Fibroblast of gingiva (primary cell): ENCODE results near the gene SMC2.

ENCODE experiments used
- DNase-seq: peaks from one replicate; pipeline ENCODE4 v3.0.0-alpha.2; 2011; ENCODE audit warnings: low read depth

SMC2 gene

GRCh38 chr9:104093647-104094533, at the start of gene SMC2:
Gene SMC2 (plus strand): TSS chr9:104094309. CDS start chr9:104095385, 1,076 bp downstream.
- peak; percentile 88 for DNase-seq

DNA sequence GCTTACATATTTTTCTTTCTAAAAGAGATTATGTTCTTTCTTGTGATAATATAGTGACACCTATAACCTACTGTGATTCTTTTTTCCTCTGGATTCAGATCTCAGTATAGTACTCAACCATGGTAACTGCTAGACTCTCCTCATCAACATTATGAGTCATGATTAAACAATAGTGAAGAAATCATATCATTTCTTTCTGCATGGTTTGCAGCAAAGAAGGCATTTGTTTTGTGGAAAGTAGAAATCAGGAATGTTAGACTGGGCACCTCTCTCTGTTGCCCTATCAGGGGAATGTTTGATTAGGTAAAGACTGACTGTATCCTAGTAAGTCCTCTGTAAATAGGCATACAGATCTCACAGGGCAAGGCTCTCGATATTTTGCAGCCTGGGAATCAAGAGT, 25.6 kb upstream of the SMC2 start:
- DNase-seq = peak; percentile 60

GRCh38 chr9:104069288-104069687, 24.8 kb upstream of the SMC2 start:
- peak; percentile 86 for DNase-seq

DNA sequence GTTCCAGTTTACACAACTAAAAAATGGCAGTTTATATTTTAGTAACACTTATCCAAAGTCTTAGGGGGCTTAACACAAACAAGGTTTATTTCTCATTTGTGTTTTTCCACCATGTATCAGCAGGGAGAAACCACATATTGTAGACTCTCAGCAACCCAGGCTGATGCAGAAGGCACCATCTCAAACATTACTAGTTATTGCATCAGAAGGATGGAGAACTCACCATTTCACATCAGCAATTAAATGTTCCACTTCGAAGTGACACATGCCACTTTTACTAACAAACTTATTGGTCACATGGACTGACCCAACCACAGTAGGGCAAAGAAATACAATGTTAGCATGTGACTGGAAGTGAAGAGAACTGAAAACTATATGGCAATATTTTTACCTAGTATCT, 22.5 kb upstream of the SMC2 start:
- DNase-seq = no peak

DNA sequence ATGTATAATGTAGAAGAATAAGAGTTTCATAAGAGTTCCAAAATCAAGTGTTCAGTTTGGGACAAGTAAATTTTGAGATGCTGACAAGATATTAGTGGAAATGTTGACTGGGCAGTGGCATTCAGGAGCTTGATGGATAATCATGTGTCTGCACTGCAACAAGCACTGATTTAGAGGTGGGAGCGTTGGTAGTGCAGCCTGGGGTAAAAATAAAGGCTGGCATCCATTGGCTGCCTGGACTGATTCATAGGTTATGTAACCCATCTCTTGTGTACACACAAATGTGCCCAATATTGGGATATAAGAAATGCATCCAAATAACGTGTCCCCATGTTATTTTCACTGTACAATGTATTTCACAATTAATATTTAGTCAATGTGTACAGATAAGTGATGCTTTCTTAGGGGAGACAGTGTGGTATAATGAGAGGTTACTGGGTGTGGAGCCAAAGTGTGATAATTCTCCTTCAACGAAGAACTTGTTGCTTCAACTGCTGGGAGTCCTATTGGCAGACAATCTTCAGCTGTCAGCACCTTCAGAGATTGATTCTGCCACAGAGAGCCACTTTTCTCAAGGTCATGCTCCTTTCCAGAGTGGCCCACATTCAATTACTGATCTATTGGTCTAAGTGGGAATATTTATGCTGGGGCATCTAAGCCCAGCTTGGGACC, 20.9 kb upstream of the SMC2 start:
- no peak for DNase-seq

DNA sequence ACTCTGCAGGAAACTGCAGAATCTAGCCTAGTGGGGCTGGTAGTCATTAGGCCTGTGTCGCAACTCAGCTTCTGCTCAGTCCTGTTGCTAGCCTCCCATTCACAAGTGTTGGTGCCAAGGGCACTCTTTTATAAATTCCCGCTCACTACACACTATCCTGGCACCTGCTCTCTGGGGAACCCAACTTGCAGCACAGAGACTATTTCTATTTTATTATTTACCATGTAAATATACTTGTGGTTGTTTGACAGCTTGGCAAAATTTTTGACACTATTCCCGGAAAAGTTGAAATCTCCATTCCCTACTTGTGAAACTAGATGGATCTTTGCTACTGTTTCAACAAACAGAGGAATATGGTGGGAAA, 20.4 kb upstream of the SMC2 start:
- peak; percentile 70 for DNase-seq

GRCh38 chr9:104074876-104075275, 19.2 kb upstream of the SMC2 start:
- peak; percentile 85 for DNase-seq

GRCh38 chr9:104075801-104076753, 18.0 kb upstream of the SMC2 start:
- DNase-seq = peak; percentile 79

DNA sequence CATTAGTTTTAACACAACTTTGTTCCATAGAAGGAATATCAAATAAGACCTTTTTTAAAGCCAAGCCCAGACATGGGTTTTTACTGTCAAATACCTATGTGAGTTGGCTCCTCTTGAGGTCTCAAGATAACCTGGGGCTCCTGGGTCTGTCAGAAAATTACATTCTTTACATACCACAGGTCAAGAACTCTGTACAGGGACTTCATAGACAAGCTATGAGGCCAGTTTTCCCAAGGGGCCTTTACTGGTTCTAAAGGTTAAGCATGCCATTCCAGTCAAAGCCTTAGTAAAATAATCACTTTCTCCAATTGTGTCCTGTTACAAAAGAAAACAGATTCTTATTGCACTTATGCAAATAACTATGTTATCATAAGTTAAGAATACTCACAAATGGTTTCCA, 15.5 kb upstream of the SMC2 start:
- no peak for DNase-seq

DNA sequence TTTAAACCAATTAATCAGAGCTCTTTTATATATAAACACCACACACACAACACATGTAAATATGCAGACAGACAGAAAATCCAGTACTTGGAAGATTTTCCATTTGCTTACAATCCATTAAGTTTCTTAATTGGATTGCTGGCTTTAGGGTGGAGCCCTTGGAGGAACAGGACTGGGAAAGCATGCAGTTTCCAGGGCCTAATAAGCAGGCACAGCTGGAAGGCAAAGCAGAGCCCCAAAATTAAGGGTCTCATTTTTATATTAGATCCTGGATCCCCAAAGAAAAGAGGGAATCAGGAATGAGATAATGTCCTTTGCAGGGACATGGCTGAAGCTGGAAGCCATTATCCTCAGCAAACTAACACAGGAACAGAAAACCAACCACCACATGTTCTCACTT, 13.1 kb upstream of the SMC2 start:
- no peak for DNase-seq

- no peak for DNase-seq
Measured at GRCh38 chr9:104082168-104082567, 11.9 kb upstream of the SMC2 start.

GRCh38 chr9:104085525-104085924, 8.6 kb upstream of the SMC2 start:
- DNase-seq = no peak

GRCh38 chr9:104087894-104088293, 6.2 kb upstream of the SMC2 start:
- no peak for DNase-seq

DNA sequence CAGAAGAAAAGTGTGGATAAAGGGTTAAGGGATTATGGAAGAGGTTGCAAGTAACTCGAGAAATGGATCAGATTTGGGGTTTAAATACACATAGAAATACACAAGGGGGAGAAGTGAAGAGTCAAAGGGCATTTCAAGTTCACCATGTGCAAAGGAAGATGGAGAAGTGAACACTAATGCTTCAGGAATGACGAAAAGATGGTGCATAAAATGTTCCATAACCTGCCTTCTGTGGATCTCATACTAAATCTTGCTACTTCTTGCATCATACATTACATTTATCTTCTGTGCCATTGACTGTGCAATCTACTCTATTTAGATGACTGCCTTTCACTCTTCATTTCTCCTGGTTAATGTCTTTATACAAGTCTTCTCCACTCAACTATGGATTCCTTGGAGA, 5.7 kb upstream of the SMC2 start:
- DNase-seq = no peak

GRCh38 chr9:104090578-104090977, 3.5 kb upstream of the SMC2 start:
- no peak for DNase-seq

- DNase-seq = no peak
Measured at GRCh38 chr9:104091116-104091515, 3.0 kb upstream of the SMC2 start.

GRCh38 chr9:104091708-104092107, 2.4 kb upstream of the SMC2 start:
- no peak for DNase-seq

GRCh38 chr9:104092192-104092591, 1.9 kb upstream of the SMC2 start:
- DNase-seq = no peak

DNA sequence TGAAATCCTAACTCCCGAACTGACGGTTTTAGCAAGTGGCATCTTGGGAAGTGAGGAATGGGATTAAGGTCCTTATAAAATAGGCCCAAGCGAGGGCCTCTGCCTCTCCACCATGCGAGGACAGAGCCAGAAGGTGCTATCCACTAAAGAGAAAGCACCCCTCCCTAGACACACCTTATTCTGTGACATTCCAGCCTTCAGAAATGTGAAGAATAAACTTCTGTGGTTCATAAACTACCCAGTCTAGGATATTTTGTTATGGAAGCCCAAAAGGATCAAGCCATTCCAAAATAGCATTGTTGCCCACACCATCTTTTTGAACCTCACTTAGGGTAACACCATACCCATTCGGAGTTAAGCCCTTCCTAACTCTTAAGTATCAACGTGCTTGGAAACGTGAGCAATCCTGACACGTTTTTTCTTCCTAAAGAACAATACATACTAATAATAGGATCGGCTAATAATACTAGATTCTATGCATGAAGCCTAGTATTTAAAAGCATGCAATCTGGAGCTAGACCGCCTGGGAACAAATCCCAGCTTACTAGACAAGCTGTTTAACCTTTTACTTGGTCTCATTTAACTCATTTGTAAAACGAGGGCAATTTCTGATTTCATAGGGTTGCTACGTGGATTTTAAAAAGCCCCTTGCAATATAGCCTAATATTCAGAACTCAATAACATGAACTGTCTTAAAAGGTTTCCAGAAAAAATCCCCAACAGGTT, 1.1 kb upstream of the SMC2 start:
- no peak for DNase-seq

GRCh38 chr9:104094534-104095015, 466 bp downstream of the SMC2 start:
- no peak for DNase-seq

DNA sequence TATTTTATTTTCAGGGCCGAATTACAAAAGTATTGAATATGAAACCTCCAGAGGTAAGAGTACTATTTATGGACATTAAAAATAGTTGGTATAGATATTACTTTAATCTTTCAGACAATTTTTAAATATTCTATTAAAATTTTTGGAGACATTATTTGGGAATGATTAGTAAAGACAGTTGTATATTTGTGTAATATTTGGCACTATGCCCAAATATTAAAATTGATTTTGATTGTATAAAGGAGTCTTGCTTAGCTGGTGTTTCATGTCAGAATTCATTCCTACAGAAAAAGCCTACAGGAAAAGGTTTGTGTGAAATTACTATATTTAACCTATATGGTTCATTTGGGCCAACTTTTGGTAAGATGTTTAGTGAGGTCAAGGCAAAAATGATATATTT, 5.5 kb downstream of the SMC2 start:
- no peak for DNase-seq

DNA sequence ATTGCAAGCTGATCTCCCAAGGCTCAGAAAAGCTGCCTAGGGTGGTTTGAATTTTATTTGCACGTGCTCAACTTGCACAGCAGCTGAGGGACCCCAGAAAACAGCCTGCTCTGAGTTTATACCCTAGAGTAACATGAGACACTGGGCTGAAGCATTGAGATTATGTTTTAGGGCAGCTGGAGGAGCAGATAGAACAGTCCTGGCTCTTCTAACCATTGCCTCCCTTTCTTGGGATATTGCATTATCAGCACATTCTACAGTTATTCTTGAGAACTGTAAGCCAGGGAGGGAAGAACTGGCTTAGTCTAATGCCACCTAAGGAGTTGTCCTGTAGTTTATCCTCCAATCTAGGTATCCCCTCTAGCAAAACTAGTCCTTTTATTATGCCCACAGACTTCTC, 10.3 kb downstream of the SMC2 start:
- DNase-seq = no peak
